ENCODE data around the gene SRA1. TPM values are rescaled to one million over a fixed set of nuclear protein-coding genes. Genes with fewer than 3 reads are reported as not detected.
A peak's percentile ranks its signal among the peaks of the same experiment; 100 is the strongest.

Gene SRA1
- total RNA-seq, 1 experiment from 2014 or later: 54.4 TPM

DNA sequence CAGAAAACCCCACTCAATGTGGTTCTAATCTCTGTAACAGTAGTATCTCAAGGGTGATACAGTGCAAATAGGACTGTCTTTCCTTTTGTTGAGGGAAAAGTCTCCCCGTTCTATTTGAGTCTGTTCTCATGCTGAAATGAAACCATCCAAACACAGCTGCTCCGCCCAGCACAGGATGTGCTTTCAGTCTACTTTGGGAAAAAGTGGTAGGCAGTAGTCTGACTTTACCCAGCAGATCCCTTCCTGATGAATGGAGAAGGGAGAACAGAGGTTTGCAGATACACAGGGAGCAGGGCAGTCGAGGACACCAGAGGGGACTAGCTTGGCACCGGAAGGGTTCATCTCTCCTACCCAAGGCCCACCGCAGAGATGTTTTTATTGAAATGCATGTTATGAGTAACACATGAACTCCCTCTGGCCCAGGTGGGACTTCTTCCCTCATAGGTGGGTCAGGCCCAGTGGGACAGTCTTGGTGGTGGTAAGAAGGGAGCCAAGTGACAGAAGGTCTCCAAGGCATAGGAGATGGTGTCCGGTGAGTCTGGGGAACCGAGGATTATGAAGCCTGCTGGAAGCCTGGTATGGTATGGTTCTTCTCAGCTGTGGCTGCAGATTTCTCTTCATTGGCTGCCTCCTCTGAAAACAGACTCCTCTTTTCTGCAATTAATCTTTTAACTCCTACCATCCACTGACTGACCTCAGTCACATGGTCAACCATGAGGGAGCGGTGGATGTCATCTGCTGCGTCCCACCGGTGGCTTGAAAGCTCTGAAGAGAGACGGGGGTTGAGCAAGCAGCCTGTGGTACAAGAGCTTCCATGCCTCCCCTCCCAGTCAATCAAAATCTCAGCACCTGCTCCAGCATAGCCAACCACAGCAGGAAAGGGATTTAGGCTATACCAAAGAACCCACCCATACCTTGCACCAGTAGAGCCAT is 6.9 kb downstream of the SRA1 start:
- no peak for DNase-seq (ENCODE audit: low read depth)

GRCh38 chr5:140549237-140550144 is 7.8 kb downstream of the SRA1 start:
- DNase-seq (ENCODE audit: low read depth): no peak

DNA sequence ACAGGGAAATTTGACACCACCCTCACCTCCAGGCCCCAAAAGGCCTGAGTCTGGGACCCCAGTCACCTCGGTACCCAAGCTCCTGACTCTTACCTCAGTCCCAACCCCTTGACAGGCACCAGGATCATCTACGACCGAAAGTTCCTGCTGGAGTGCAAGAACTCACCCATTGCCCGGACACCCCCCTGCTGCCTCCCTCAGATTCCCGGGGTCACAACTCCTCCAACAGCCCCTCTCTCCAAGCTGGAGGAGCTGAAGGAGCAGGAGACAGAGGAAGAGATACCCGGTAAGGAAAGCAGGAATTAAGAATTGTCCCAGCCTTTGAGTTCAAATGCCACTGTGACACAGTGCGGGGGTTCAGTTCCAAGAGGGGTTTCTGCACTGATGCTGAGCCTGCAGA is 8.5 kb downstream of the SRA1 start:
- no peak for DNase-seq (ENCODE audit: low read depth)

- DNase-seq (ENCODE audit: low read depth): no peak
Observed at GRCh38 chr5:140548300-140548688, 9.0 kb downstream of the SRA1 start.

GRCh38 chr5:140547508-140548299 is 9.6 kb downstream of the SRA1 start, which contains the start of gene EIF4EBP3:
EIF4EBP3 (plus strand) TSS chr5:140547662; CDS start chr5:140547738, 76 bp downstream.
- peak; percentile 82 for DNase-seq (ENCODE audit: low read depth)

- DNase-seq (ENCODE audit: low read depth): no peak
Observed at GRCh38 chr5:140546851-140547507, 10.3 kb downstream of the SRA1 start.

GRCh38 chr5:140545606-140546005 is 11.7 kb downstream of the SRA1 start:
- no peak for DNase-seq (ENCODE audit: low read depth)

GRCh38 chr5:140544986-140545385 is 12.3 kb downstream of the SRA1 start:
- DNase-seq (ENCODE audit: low read depth): no peak

DNA sequence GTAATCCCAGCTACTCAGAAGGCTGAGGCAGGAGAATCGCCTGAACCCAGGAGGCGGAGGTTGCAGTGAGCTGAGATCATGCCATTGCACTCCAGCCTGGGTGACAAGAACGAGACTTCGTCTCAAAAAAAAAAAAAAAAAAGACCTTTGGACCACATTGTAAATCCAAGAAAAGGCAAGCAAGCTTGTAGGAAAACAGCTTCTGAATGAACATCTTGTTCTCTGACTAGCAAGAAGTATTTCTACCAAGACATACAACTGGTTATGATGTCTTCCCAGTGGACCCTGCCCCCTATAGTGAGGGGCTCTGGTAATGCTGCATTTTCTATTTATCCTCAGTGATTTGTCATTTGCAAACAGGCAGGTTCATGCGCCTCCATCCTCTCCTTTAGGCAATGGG is 14.3 kb downstream of the SRA1 start:
- DNase-seq (ENCODE audit: low read depth): no peak

GRCh38 chr5:140540227-140540626 is 17.0 kb downstream of the SRA1 start:
- DNase-seq (ENCODE audit: low read depth): no peak

DNA sequence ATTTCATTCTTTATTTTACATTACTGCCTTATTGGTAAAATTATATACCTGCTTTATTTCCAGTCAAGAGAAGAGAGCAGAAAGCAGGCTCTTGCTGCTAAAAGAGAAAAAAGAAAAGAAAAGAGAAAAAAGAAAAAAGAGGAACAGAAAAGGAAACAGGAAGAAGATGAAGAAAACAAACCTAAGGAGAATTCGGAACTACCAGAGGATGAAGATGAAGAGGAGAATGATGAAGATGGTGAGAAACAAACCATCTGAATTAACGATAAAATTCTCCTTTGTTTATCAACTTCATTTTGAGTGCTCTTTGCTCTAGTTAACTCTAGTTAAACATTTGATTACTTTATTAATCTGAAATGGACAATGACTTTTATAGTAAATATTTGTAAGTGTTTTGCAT is 33.3 kb downstream of the SRA1 start:
- no peak for DNase-seq (ENCODE audit: low read depth)

DNA sequence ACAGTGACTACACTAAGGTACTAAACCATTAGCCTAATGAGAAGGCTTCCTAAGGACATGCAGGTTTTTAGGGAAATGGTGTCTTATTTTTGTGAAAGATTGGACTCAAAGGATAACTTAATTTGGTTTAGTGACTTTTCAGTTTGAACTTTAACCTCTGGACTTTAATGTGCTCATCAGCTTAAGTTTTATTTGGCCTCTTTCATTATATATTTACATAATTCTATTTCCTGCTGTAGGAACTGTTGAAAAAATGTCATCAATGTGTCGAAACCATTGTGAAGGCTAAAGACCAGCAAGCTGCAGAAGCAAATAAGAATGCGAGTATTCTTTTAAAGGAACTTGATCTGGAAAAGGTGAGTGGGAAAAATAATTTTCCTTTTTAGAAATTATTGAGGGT is 44.1 kb downstream of the SRA1 start:
- DNase-seq (ENCODE audit: low read depth): no peak

DNA sequence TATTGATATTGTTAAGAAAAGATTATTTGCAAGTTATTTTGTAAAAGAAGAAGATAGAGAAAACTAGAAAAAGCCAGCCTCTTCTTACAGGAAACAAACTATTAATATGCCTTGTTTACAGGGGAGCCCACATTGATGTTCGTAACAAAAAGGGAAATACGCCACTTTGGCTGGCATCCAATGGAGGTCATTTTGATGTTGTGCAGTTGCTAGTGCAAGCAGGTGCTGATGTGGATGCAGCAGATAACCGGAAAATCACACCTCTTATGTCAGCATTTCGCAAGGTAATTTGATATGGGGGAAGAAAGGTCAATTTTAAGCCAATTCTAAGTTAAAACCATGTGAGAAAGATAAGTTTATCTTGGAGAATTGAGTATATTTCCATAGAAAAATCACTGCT is 47.4 kb downstream of the SRA1 start:
- DNase-seq (ENCODE audit: low read depth): no peak

- no peak for DNase-seq (ENCODE audit: low read depth)
Observed at GRCh38 chr5:140502834-140503233, 54.4 kb downstream of the SRA1 start.

Small RNAs within 50 kb of the gene (small RNA-seq; reads per million reads assigned to genes)
- gene RF00279: 0.64 reads per million, percentile 62 among the genes with 10 or more reads in this experiment
- not detected for gene RF00443

Other genes starting within 250 kb of the SRA1 start
- gene HBEGF, start 210.9 kb downstream of the SRA1 start, total RNA-seq (2014; rRNA removed; shearing (Covaris generic)): 55.7 and 61.2 TPM in 2 replicates
- gene SLC4A9, start 197.3 kb downstream of the SRA1 start, total RNA-seq (2014; rRNA removed; shearing (Covaris generic)): not detected in 2 replicates
- gene ANKHD1, start 155.6 kb downstream of the SRA1 start, total RNA-seq (2014; rRNA removed; shearing (Covaris generic)): 25.2 and 29.0 TPM in 2 replicates
- 0.80 TPM in 1 of 2 replicates, not detected in the other for gene EIF4EBP3, start 9.8 kb downstream of the SRA1 start, total RNA-seq (2014; rRNA removed; shearing (Covaris generic))
- gene APBB3, start 7.1 kb upstream of the SRA1 start, total RNA-seq (2014; rRNA removed; shearing (Covaris generic)): 5.0 and 5.3 TPM in 2 replicates
- gene SLC35A4, start 7.4 kb upstream of the SRA1 start, total RNA-seq (2014; rRNA removed; shearing (Covaris generic)): 24.9 and 36.9 TPM in 2 replicates
- gene CD14, start 75.7 kb upstream of the SRA1 start, total RNA-seq (2014; rRNA removed; shearing (Covaris generic)): not detected in 2 replicates
- 7.6 and 9.8 TPM in 2 replicates for gene TMCO6, start 82.0 kb upstream of the SRA1 start, total RNA-seq (2014; rRNA removed; shearing (Covaris generic))
- gene NDUFA2, start 90.2 kb upstream of the SRA1 start, total RNA-seq (2014; rRNA removed; shearing (Covaris generic)): 167 and 190 TPM in 2 replicates
- 118 and 141 TPM in 2 replicates for gene IK, start 90.4 kb upstream of the SRA1 start, total RNA-seq (2014; rRNA removed; shearing (Covaris generic))
- 29.4 and 41.4 TPM in 2 replicates for gene WDR55, start 107.4 kb upstream of the SRA1 start, total RNA-seq (2014; rRNA removed; shearing (Covaris generic))
- gene DND1, start 116.1 kb upstream of the SRA1 start, total RNA-seq (2014; rRNA removed; shearing (Covaris generic)): 1.8 and 2.8 TPM in 2 replicates
- 116 and 121 TPM in 2 replicates for gene HARS1, start 133.9 kb upstream of the SRA1 start, total RNA-seq (2014; rRNA removed; shearing (Covaris generic))
- gene HARS2, start 134.0 kb upstream of the SRA1 start, total RNA-seq (2014; rRNA removed; shearing (Covaris generic)): 34.6 and 39.3 TPM in 2 replicates
- gene ZMAT2, start 143.0 kb upstream of the SRA1 start, total RNA-seq (2014; rRNA removed; shearing (Covaris generic)): 22.9 and 24.3 TPM in 2 replicates
- gene PCDHA1, start 228.7 kb upstream of the SRA1 start, total RNA-seq (2014; rRNA removed; shearing (Covaris generic)): 0.03 and 0.23 TPM in 2 replicates
- not detected in 2 replicates for gene PCDHA2, start 237.4 kb upstream of the SRA1 start, total RNA-seq (2014; rRNA removed; shearing (Covaris generic))
- gene PCDHA3, start 243.6 kb upstream of the SRA1 start, total RNA-seq (2014; rRNA removed; shearing (Covaris generic)): 0.06 TPM in 1 of 2 replicates, not detected in the other
- 0.06 and 0.07 TPM in 2 replicates for gene PCDHA4, start 249.6 kb upstream of the SRA1 start, total RNA-seq (2014; rRNA removed; shearing (Covaris generic))

All from HT1080 (cell line).